ENCODE data around the gene ALDH3A2.

ALDH3A2 gene

DNA sequence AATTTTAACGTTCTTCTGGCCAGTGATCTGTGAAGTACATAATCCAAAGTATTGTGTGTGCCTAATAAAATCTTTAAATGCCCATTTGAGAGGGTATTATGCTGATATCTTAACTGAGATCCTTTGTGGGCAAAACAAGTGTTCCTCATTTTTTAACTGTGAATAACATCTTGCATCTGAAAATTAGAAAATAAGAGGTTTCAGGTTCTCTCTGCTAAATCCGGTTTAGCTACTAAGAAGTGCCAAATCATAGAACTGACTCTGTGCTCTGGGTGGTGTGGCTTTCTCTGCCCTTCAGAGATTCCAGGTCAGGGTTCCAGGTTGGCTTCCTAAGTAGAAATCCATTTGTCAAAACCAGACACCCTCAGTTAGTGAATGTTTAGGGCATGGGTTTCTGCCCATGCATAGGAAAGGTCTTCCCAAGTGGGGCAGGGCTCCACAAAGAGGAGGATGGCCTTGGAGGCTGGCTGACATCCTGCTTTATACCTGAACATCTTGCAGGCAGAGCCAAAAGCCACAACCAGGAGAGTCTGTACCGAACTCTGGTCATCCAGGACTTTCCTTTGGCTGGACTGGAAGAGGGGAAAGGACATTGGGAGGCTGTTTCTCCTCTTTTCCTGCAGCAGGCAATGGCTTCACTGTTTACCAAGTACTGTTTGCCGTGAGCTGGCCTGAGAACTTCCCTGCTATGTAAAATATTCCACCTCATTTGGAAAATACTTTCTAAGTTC lies 8.5 kb downstream of the ALDH3A2 start:
- H3K4me3 ChIP-seq (ENCODE audit: low read length): no peak overlapping the region
- no peak for DNase-seq (ENCODE audit: low read depth)
- TF ChIP-seq, protein P1, sequence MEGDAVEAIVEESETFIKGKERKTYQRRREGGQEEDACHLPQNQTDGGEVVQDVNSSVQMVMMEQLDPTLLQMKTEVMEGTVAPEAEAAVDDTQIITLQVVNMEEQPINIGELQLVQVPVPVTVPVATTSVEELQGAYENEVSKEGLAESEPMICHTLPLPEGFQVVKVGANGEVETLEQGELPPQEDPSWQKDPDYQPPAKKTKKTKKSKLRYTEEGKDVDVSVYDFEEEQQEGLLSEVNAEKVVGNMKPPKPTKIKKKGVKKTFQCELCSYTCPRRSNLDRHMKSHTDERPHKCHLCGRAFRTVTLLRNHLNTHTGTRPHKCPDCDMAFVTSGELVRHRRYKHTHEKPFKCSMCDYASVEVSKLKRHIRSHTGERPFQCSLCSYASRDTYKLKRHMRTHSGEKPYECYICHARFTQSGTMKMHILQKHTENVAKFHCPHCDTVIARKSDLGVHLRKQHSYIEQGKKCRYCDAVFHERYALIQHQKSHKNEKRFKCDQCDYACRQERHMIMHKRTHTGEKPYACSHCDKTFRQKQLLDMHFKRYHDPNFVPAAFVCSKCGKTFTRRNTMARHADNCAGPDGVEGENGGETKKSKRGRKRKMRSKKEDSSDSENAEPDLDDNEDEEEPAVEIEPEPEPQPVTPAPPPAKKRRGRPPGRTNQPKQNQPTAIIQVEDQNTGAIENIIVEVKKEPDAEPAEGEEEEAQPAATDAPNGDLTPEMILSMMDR (conservative IDR thresholded peaks at IDR 0.05; ENCODE audit: low read depth, low read length): no peak

DNA sequence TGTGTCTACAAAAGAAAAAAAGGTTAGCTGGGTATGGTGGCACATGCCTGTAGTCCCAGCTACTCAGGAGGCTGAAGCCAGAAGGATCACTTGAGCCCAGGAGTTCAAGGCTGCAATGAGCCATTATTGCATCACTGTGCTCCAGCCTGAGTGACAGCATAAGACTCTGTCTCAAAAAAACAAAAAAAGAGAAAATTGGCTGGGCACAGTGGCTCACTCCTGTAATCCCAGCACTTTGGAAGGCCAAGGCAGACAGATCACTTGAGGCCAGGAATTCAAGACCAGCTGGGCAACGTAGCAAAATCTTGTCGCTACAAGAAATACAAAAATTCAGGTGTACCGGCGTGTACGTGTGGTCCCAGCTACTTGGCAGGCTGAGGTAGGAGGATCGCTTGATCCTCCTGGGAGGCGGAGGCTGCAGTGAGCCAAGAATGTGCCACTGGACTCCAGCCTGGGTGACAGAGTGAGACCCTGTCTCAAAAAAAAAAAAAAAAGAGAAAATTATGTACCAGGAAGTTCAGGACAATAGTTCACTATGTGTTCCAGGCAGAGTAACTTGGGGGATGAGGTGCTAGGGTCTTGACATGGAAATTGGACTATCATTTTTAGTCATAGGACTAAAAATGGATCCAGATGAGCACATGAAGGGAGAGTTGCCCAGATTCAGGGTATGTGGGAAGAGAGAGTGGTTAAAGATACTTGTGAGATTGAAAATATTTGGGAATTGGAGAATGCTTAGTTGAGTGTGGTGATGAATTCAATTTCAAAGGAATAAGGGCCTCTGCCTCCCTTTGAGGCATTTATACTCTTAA lies 11.0 kb downstream of the ALDH3A2 start:
- TF ChIP-seq, protein P1 (conservative IDR thresholded peaks at IDR 0.05; ENCODE audit: low read depth, low read length): no peak
- no peak overlapping the region for H3K4me3 ChIP-seq (ENCODE audit: low read length)
- DNase-seq (ENCODE audit: low read depth): no peak

DNA sequence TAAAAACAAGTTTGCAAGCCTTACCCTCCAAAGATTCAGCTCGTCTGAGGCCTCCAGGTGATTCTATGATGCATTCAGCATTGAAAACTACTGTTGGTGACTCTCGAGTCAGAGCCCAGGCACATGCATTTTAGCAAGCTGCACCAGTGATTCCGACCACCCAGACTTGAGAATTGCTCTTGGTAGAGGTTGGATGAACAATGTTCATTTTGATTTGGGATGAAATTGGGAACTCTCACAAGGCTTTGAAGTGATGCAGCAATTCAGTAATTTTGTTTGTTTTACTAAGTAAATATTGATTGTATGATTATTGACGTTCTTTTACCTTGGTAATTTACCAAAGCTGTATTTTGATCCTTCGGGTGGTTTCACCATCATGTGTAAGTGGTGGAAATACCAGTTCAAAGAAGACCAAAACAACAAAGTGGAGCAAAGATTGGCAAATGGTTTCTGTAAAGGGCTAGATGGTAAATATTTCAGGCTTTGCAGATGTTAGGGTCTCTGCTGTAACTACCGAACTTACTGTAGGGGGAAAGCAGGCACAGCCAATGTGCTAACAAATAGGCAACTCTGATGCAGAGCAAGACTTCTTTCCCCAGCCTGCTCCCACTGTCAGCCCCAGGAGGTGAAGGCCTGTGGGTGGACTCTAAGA lies 11.8 kb downstream of the ALDH3A2 start:
- no peak for DNase-seq (ENCODE audit: low read depth)
- H3K4me3 ChIP-seq (ENCODE audit: low read length): no peak overlapping the region
- TF ChIP-seq, protein P1 (conservative IDR thresholded peaks at IDR 0.05; ENCODE audit: low read depth, low read length): no peak

DNA sequence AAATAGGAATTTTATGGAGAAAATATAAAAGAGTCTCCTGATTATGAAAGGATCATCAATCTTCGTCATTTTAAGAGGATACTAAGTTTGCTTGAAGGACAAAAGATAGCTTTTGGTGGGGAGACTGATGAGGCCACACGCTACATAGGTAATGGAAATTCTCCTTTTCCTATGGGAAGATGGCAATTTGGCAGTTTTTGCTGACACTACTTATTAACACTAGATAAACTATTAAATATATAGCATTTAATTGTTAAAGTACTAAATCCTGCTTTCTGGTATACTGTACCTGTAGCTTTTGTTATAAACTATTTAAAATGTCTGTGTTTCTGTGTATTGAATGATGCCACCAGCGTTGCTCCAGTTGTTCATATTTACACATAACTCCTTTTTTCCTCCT lies 12.6 kb downstream of the ALDH3A2 start:
- no peak for DNase-seq (ENCODE audit: low read depth)
- TF ChIP-seq, protein P1 (conservative IDR thresholded peaks at IDR 0.05; ENCODE audit: low read depth, low read length): no peak
- no peak overlapping the region for H3K4me3 ChIP-seq (ENCODE audit: low read length)

DNA sequence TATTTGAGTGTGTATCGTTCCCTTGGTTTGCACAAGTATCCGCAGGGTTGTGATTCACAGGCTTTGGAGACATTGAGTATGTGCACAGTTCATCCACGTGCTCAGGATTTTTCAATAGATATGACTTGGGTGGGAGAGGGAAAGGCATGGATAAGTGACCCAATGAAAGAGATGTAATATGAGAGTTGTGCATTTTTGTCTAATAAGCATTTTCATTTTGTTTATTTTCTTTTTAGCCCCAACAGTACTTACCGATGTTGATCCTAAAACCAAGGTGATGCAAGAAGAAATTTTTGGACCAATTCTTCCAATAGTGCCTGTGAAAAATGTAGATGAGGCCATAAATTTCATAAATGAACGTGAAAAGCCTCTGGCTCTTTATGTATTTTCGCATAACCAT lies 14.5 kb downstream of the ALDH3A2 start:
- TF ChIP-seq, protein P1 (conservative IDR thresholded peaks at IDR 0.05; ENCODE audit: low read depth, low read length): no peak

DNA sequence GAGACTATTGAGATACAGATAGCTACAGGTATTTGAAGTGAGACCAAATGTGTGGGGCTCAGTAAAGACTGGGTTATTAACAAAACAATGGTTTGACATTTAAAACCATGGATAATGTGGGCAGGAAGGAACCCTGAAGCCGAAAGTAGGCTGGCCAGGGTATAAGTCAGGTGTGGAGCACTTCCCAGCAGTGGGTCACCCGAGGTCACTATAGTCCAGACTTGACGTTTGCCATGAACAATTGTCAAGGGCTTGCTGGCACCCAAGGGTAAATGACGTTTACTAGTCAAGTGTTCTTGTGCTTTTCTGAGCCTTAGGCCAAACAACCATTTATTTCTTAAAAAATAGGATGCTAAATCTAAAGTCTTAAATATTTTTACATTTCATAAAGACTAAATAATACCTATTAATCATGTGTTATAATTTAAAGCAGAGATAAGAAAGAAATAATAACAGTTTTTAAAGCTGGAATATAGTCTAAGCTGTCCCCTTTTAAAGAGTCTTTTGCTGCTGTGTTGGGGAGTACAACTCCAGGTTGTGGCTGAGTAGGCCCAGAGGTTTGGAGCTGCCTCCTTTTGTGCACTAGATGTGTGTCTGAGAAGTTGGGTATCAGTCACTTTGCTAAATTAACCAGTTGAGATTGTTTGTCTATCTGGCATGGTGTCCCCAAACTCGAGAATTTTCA lies 15.7 kb downstream of the ALDH3A2 start:
- no peak overlapping the region for H3K4me3 ChIP-seq (ENCODE audit: low read length)
- no peak for DNase-seq (ENCODE audit: low read depth)
- TF ChIP-seq, protein P1 (conservative IDR thresholded peaks at IDR 0.05; ENCODE audit: low read depth, low read length): no peak

More for the DNA sequence above, 14.5 kb downstream of the ALDH3A2 start:
- no peak overlapping the region for H3K4me3 ChIP-seq (ENCODE audit: low read length)
- DNase-seq (ENCODE audit: low read depth): no peak
